Peyer's patch (tissue), 4 donors: Measurements from ENCODE around the gene CLMN. TPM values are rescaled to one million over a fixed set of nuclear protein-coding genes. Genes with fewer than 3 reads are reported as not detected.

Source experiments
- DNase-seq, 3 donors: peaks; one replicate each; pipeline ENCODE4 v3.0.0-alpha.2; 2017 to 2019
- H3K27ac ChIP-seq, 4 donors: fragments of 200-600 bp; sonication (generic); one replicate each; pipeline ENCODE4 v1.5.1; 2016 to 2019
- H3K27me3 ChIP-seq, 2 donors: fragments of 200-600 bp; sonication (generic); one replicate each; pipeline ENCODE4 v1.5.1; 2019
- H3K36me3 ChIP-seq, 3 donors: fragments of 200-600 bp; sonication (generic); one replicate each; pipeline ENCODE4 v1.5.1; 2016 to 2019
- H3K4me1 ChIP-seq, 4 donors: fragments of 200-600 bp; sonication (generic); one replicate each; pipeline ENCODE4 v1.5.1; 2016 to 2019
- H3K4me3 ChIP-seq, 4 donors: fragments of 200-600 bp; sonication (generic); 1 replicate in 3 of 4; 2 replicates in 1 of 4; pipeline ENCODE4 v1.5.1; 2016 to 2019; ENCODE audit warnings: mild to moderate bottlenecking in 1 of 4
- H3K9me3 ChIP-seq, 4 donors: fragments of 200-600 bp; sonication (generic); one replicate each; pipeline ENCODE4 v1.5.1; 2016 to 2019; ENCODE audit warnings: mild to moderate bottlenecking in 1 of 4
- POLR2A ChIP-seq, 2 donors: fragments of 450-650 bp; IDR thresholded peaks; one replicate each; pipeline ENCODE4 v1.5.1; 2017; ENCODE audit warnings: antibody characterized with exemption in 2 of 2, mild to moderate bottlenecking in 2 of 2, moderate library complexity in 2 of 2
- total RNA-seq, 4 donors: library from RNA; depleted of rRNA; stranded (reverse); fragments of >200 nt; gene quantifications; one replicate each; pipeline ENCODE4 v1.1.0, GENCODE V29; 2016
- TF ChIP-seq, protein P1 (sequence below), 6 experiments: fragments of 450-650 bp in 4 of 6; fragments of 200-600 bp in 2 of 6; sonication (generic) in 1 of 6; IDR thresholded peaks; one replicate each; pipeline ENCODE4 v1.5.1; 2017 to 2019; ENCODE audit warnings: antibody characterized with exemption in 6 of 6, mild to moderate bottlenecking in 3 of 6, moderate library complexity in 1 of 6

The CLMN gene
- total RNA-seq, 4 donors from 2014 or later, result 18.7 to 38.8 (median 36.4) TPM

- no peaks in the 10 kb centered on the region for H3K9me3 ChIP-seq
- no peaks in the 10 kb centered on the region for H3K27me3 ChIP-seq
- H3K4me3 ChIP-seq, result no peak overlapping the region
- H3K27ac ChIP-seq, result peak overlapping the region in 1 of 4 donors; percentile 35
- H3K36me3 ChIP-seq, result no peaks in the 10 kb centered on the region
- H3K4me1 ChIP-seq, result peaks cover 0 to 20% (median 4%) of the 10 kb centered on the region in 4 donors
- DNase-seq, result no peak
- TF ChIP-seq POLR2A (IDR thresholded peaks at IDR 0.05), result no peak
- TF ChIP-seq, protein P1, sequence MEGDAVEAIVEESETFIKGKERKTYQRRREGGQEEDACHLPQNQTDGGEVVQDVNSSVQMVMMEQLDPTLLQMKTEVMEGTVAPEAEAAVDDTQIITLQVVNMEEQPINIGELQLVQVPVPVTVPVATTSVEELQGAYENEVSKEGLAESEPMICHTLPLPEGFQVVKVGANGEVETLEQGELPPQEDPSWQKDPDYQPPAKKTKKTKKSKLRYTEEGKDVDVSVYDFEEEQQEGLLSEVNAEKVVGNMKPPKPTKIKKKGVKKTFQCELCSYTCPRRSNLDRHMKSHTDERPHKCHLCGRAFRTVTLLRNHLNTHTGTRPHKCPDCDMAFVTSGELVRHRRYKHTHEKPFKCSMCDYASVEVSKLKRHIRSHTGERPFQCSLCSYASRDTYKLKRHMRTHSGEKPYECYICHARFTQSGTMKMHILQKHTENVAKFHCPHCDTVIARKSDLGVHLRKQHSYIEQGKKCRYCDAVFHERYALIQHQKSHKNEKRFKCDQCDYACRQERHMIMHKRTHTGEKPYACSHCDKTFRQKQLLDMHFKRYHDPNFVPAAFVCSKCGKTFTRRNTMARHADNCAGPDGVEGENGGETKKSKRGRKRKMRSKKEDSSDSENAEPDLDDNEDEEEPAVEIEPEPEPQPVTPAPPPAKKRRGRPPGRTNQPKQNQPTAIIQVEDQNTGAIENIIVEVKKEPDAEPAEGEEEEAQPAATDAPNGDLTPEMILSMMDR (IDR thresholded peaks at IDR 0.05), result no peak
Measured at GRCh38 chr14:95331708-95332408, 12.2 kb upstream of the CLMN start.

DNA sequence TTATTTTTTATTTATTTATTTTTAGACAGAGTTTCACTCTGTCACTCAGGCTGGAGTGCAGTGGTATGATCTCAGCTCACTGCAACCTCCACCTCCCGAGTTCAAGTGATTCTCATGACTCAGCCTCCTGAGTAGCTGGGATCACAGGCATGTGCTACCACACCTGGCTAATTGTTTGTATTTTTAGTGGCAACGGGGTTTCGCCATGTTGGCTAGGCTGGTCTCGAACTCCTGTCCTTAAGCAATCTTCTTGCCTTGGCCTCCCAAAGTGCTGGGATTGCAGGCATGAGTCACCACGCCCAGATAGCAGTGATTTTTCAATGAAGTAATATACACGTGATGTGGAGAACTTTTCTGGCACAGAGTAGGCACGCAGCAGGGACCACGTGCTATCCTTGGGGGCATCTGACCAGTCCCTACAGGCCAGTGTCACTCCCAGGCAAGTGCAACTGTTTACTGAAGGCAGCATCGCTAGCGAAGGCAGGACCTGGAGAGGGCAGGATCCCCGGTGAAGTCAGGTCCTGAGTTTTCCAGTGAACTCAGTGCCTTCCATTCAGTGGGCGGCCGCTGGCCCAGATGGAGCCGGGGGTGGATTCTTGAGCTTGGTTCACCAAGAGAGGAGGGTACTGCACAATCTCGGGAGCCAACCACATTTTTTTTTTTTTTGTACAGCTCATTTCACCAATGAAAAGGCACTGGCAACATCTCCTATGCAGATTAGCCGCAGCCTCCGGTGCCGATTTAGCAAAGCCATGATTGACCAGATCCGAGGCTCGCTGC lies 11.1 kb upstream of the CLMN start:
- Histone ChIP-seq H3K27me3 (no peaks in the 10 kb centered on the region), H3K9me3 (no peaks in the 10 kb centered on the region), H3K4me3 (no peak overlapping the region), H3K27ac (no peak overlapping the region), H3K4me1 (peaks cover 0 to 20% (median 4%) of the 10 kb centered on the region in 4 donors), H3K36me3 (no peaks in the 10 kb centered on the region)
- TF ChIP-seq, protein P1 (IDR thresholded peaks at IDR 0.05), result no peak
- no peak for TF ChIP-seq POLR2A (IDR thresholded peaks at IDR 0.05)
- DNase-seq, result no peak

GRCh38 chr14:95329941-95330340 lies 10.2 kb upstream of the CLMN start:
- Histone ChIP-seq H3K4me3 (no peak overlapping the region), H3K27me3 (no peaks in the 10 kb centered on the region), H3K36me3 (no peaks in the 10 kb centered on the region), H3K4me1 (peaks cover 0 to 20% (median 4%) of the 10 kb centered on the region in 4 donors), H3K9me3 (no peaks in the 10 kb centered on the region), H3K27ac (no peak overlapping the region)
- TF ChIP-seq, protein P1 (IDR thresholded peaks at IDR 0.05), result no peak
- TF ChIP-seq POLR2A (IDR thresholded peaks at IDR 0.05), result no peak
- no peak for DNase-seq

GRCh38 chr14:95328729-95329503 lies 9.2 kb upstream of the CLMN start:
- Histone ChIP-seq H3K4me1 (peaks cover 0 to 20% (median 4%) of the 10 kb centered on the region in 4 donors), H3K9me3 (no peaks in the 10 kb centered on the region), H3K27me3 (no peaks in the 10 kb centered on the region), H3K36me3 (no peaks in the 10 kb centered on the region), H3K27ac (no peak overlapping the region), H3K4me3 (no peak overlapping the region)
- TF ChIP-seq, protein P1 (IDR thresholded peaks at IDR 0.05), result no peak
- TF ChIP-seq POLR2A (IDR thresholded peaks at IDR 0.05), result no peak
- DNase-seq, result no peak

DNA sequence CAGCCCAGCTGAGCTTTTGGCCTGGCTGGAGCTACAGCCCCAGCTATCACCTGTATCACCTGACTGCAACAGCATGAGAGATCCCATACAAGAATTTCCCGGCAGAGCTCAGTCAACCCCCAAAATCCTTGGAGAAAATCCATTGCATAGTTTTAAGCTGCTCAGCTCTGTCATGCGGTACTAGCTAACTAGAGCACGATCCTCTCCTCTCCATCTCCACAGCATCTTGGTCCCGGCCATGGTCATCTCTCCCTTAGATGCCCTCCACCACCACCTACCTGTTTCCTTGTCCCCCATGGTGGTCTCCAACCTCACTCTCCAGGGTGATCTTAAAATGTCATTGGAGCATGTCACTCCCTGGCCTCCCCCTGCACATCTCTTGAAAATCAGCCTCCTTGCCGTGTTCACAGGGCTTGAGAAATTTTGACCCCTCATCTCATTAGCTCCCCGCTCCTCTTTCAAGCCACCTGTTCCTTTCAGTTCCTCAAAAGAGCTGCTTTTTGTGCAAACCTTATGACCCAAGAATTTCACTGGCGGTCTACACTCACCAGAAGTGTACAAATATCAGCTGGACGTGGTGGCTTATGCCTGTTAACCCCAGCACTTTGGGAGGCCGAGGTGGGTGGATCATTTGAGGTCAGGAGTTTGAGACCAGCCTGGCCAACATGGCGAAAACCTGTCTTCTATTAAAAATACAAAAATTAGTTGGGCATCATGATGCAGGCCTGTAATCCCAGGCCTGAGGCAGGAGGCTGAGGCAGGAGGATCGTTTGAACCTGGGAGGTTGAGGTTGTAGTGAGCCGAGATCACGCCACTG lies 8.1 kb upstream of the CLMN start:
- TF ChIP-seq POLR2A (IDR thresholded peaks at IDR 0.05), result no peak
- TF ChIP-seq, protein P1 (IDR thresholded peaks at IDR 0.05), result no peak
- peak in 2 of 3 donors; percentile 64 to 69 for DNase-seq
- H3K4me1 ChIP-seq, result peaks cover 0 to 14% (median 4%) of the 10 kb centered on the region in 4 donors
- H3K27me3 ChIP-seq, result no peaks in the 10 kb centered on the region
- no peaks in the 10 kb centered on the region for H3K9me3 ChIP-seq
- peak overlapping the region in 2 of 4 donors; percentile 4 to 77 for H3K27ac ChIP-seq
- H3K36me3 ChIP-seq, result no peaks in the 10 kb centered on the region
- H3K4me3 ChIP-seq, result no peak overlapping the region
